NT2/D1 (cell line): ENCODE results near the gene IGSF22.

Experiments used
- DNase-seq: peaks from one replicate; pipeline ENCODE4 v3.0.0-alpha.2; 2011; ENCODE audit warnings: low read depth, low spot score
- H3K27me3 ChIP-seq: 2 replicates; pipeline ENCODE4 v1.6.0; 2011; ENCODE audit warnings: mild to moderate bottlenecking; ENCODE audit not compliant: insufficient read length, insufficient read depth
- H3K36me3 ChIP-seq: 2 replicates; pipeline ENCODE4 v1.6.1; 2011; ENCODE audit warnings: mild to moderate bottlenecking, low read length, mixed read lengths; ENCODE audit not compliant: insufficient read depth, insufficient read length
- H3K4me1 ChIP-seq: 2 replicates; pipeline ENCODE4 v1.5.1; 2011; ENCODE audit not compliant: insufficient read depth, insufficient read length
- H3K4me3 ChIP-seq: 2 replicates; pipeline ENCODE4 v1.5.1; 2011; ENCODE audit warnings: low read depth; ENCODE audit not compliant: insufficient read length
- H3K9ac ChIP-seq: 2 replicates; pipeline ENCODE4 v1.6.0; 2011; ENCODE audit warnings: low read depth; ENCODE audit not compliant: insufficient read length
- H3K9me3 ChIP-seq: 2 replicates; pipeline ENCODE4 v1.5.1; 2011; ENCODE audit warnings: mild to moderate bottlenecking, low read length; ENCODE audit not compliant: insufficient read depth
- SUZ12 ChIP-seq: IDR thresholded peaks from 2 replicates; pipeline ENCODE4 v1.6.1; 2011; ENCODE audit not compliant: insufficient read length, insufficient read depth; ENCODE audit errors: extremely low read depth
- YY1 ChIP-seq: IDR thresholded peaks from 2 replicates; pipeline ENCODE4 v1.6.1; 2011; ENCODE audit not compliant: insufficient read length, insufficient read depth
- ZNF274 ChIP-seq: IDR thresholded peaks from 2 replicates; pipeline ENCODE4 v1.6.1; 2011; ENCODE audit warnings: mild to moderate bottlenecking, low read depth, low read length

Gene IGSF22

DNA sequence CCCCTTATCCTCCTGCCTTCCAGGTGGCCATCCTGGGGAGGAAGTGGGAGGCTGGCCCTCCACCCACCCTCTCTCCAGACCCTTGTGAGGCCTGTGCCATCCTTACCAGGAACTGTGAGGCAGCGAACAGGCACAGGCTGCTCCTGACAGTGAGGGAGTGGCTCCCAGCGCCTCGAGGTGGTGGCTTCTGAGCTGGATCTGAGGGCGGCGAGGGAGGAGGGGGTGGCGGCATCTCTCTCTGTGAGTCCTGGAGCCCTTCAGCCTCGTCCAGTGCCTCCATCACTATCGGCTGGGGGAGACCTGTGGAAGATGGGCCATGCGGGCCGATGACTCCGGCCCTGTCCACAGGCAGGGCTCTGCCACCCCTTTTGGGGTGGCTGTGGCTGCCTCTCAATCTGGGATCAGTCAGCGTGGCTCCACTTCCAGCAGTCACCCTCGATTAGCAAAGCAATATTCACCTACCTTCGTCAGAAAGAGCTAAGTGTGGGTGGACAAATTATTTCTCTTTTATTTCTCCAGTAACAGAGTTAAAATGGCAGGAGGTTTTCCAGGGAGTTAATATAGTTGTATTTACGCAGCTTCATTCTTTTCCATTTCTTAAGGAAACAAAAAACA, 18.0 kb upstream of the IGSF22 start:
- H3K27me3 ChIP-seq = no peaks in the 10 kb centered on the region
- no peak for TF ChIP-seq YY1
- no peak for TF ChIP-seq SUZ12
- TF ChIP-seq ZNF274 = no peak
- H3K4me1 ChIP-seq = peaks cover 7% of the 10 kb centered on the region
- H3K9me3 ChIP-seq = no peaks in the 10 kb centered on the region
- H3K9ac ChIP-seq = no peak overlapping the region
- H3K36me3 ChIP-seq = no peaks in the 10 kb centered on the region
- H3K4me3 ChIP-seq = no peak overlapping the region
- no peak for DNase-seq

DNA sequence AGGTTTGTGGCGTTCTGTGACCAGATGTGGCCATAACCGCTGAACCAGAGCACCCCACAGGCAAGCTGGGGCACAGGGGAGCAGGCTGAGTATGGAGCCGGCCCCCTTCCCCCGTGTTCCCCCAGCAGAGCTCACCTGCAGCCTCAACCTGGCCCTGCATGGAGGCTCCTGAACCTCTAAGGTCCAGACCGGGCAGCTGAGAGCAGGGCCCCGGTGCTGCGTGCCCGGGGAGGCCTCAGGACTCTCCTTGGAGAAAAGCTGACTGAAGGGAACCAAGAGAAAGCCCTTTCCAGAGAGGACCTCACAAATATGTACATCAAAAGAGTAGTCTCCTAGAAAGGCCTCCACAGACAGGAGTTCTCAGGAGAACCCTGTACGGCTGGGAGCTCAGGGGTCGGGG, 17.4 kb upstream of the IGSF22 start:
- Histone ChIP-seq H3K4me1 (peaks cover 2% of the 10 kb centered on the region), H3K9me3 (no peaks in the 10 kb centered on the region), H3K27me3 (no peaks in the 10 kb centered on the region), H3K9ac (no peak overlapping the region), H3K36me3 (no peaks in the 10 kb centered on the region), H3K4me3 (no peak overlapping the region)
- TF ChIP-seq ZNF274 = no peak
- TF ChIP-seq YY1 = no peak
- no peak for TF ChIP-seq SUZ12
- DNase-seq = no peak

DNA sequence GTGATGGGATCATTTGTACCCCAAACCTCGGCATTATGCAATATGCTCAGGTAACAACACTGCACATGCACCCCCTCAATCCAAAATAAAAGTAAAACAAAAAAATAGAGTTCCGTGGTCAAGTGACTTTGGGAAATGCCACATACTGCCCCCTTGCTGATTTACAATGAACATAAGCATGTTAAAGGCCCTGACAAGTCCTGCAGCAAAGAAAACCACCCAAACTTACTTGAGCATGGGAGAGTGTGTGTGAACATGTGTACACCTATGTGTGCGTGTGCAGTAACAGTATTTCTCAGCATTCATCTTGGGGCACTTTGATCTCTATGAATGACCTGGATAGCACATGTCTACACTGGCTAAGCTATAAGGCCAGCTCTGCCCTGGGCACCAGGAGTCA, 15.8 kb upstream of the IGSF22 start:
- Histone ChIP-seq H3K4me1 (peaks cover 2% of the 10 kb centered on the region), H3K36me3 (no peaks in the 10 kb centered on the region), H3K4me3 (no peak overlapping the region), H3K27me3 (no peaks in the 10 kb centered on the region), H3K9ac (no peak overlapping the region), H3K9me3 (no peaks in the 10 kb centered on the region)
- DNase-seq = no peak
- TF ChIP-seq YY1 = no peak
- no peak for TF ChIP-seq SUZ12
- TF ChIP-seq ZNF274 = no peak

DNA sequence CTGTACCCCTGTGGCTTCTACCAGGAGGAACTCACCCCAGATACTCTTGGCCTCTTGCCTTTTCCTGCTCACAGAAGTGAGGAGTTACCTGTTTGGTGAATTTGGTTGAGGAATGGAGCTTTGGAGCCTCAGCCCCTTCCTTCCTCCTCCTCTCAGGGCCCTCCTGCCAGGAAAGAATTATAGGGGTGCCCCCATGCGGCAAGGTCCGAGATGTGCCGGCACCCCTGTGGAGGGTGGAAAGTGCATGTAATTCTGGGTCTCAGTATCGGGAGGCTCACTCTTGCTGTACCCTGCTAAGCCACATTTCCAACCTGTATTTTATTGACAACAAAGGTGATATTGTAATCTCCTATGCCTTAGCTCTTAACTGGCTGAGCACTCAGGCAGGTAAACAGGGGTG, 13.7 kb upstream of the IGSF22 start:
- no peaks in the 10 kb centered on the region for H3K9me3 ChIP-seq
- TF ChIP-seq SUZ12 (no peak), ZNF274 (no peak), YY1 (no peak)
- no peaks in the 10 kb centered on the region for H3K27me3 ChIP-seq
- DNase-seq = no peak
- H3K36me3 ChIP-seq = no peaks in the 10 kb centered on the region
- peaks cover 2% of the 10 kb centered on the region for H3K4me1 ChIP-seq
- H3K4me3 ChIP-seq = no peak overlapping the region
- no peak overlapping the region for H3K9ac ChIP-seq

DNA sequence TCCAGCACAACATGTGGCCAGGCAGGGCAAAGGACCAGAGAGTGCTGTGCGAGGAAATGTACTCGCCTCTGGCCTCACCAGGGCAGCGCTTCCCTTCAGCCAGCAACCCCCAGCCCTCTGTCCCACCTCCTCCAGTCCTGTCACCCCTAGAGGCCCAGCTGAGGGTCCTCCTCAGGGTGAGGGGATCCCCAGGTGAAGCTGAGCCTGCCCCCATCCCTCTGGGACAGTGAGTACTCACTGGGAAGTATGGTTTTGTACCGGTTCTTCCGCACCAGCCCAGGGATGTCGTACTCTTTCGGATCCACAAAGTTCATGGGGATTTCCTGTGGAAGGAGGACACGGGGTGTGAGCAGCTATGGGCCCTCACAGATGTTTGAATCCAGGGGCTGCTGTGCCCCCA, 11.7 kb upstream of the IGSF22 start:
- Histone ChIP-seq H3K27me3 (no peaks in the 10 kb centered on the region), H3K9me3 (no peaks in the 10 kb centered on the region), H3K36me3 (no peaks in the 10 kb centered on the region), H3K4me1 (no peaks in the 10 kb centered on the region), H3K4me3 (no peak overlapping the region), H3K9ac (no peak overlapping the region)
- no peak for DNase-seq
- TF ChIP-seq YY1 = no peak
- no peak for TF ChIP-seq ZNF274
- TF ChIP-seq SUZ12 = no peak

DNA sequence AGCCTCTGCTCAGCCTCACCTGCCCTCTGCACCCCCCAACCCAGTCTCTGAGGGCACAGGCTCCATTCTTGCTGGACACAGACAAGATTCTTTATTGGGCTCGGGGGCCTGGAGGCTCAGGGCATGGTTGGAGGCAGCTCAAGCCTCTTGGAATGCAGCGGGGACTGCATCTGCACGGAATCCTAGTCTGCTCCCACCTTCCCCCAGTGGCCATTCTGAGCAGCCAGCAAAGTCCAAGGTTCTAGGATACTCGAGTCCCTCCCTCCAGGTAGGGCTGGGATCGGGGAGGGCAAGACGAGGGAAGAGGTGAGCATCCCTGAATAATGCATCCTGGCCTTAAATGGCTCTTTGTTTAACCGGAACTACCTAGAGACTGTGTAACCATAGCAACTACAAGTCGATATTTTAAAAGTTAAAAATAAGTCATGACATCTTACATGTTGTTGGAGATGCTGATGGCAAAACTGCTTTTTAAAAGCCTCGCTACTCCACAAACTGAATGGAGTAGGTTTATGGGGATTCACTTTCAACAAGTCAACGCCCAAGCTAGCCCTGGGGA, 10.7 kb upstream of the IGSF22 start:
- no peak for TF ChIP-seq SUZ12
- TF ChIP-seq YY1 = no peak
- no peak for TF ChIP-seq ZNF274
- H3K27me3 ChIP-seq = no peaks in the 10 kb centered on the region
- H3K4me3 ChIP-seq = no peak overlapping the region
- H3K9ac ChIP-seq = no peak overlapping the region
- H3K4me1 ChIP-seq = no peaks in the 10 kb centered on the region
- no peaks in the 10 kb centered on the region for H3K36me3 ChIP-seq
- H3K9me3 ChIP-seq = no peaks in the 10 kb centered on the region
- no peak for DNase-seq

DNA sequence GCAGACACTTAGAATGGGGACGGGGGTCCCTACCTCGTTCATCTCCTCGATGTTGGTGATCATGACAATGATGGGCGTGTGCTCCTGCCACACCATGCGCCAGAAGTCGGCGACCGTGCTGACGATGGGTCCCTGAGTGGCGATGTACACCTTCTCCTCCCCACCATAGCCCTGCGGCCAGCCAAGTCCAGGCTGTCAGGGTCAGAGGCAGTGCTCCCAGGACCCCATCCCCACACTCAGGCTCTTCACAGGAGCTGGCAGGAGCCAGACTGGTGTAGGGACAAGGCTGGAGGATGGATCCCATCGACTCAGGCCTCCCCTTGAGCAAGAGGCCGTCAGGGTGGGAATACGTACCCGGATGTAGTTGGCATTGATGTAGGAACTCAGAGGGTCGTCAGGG, 7.2 kb upstream of the IGSF22 start:
- peaks cover 3% of the 10 kb centered on the region for H3K4me1 ChIP-seq
- H3K27me3 ChIP-seq = no peaks in the 10 kb centered on the region
- H3K9me3 ChIP-seq = no peaks in the 10 kb centered on the region
- TF ChIP-seq YY1 = no peak
- TF ChIP-seq ZNF274 = no peak
- no peak for TF ChIP-seq SUZ12
- no peak overlapping the region for H3K9ac ChIP-seq
- H3K36me3 ChIP-seq = no peaks in the 10 kb centered on the region
- H3K4me3 ChIP-seq = no peak overlapping the region
- no peak for DNase-seq
